ENCODE results near the gene ADK.
"Not testable (repeated sequence)": the region's sequence is repeated elsewhere in the genome, so short reads cannot be mapped to it uniquely, and the experiment has no call there.

ADK gene

GRCh38 chr10:74145133-74145532, 5.9 kb upstream of the ADK start:
- DNase-seq (ENCODE audit: low spot score) = peak; percentile 31

- DNase-seq (ENCODE audit: low spot score) = not testable (repeated sequence)
Observed at GRCh38 chr10:74146980-74147379, 4.0 kb upstream of the ADK start.

- DNase-seq (ENCODE audit: low spot score) = peak; percentile 18
Observed at GRCh38 chr10:74150204-74150989, 624 bp upstream of the ADK start, which contains the start of gene AP3M1. AP3M1 (minus strand) TSS chr10:74150828; CDS start chr10:74138379, 12,449 bp downstream.

GRCh38 chr10:74151879-74152722, 1.1 kb downstream of the ADK start:
- DNase-seq (ENCODE audit: low spot score) = no peak

GRCh38 chr10:74153123-74153522, 2.1 kb downstream of the ADK start:
- no peak for DNase-seq (ENCODE audit: low spot score)

GRCh38 chr10:74153676-74154075, 2.7 kb downstream of the ADK start:
- DNase-seq (ENCODE audit: low spot score) = no peak

- peak; percentile 38 for DNase-seq (ENCODE audit: low spot score)
Observed at GRCh38 chr10:74156919-74157289, 5.9 kb downstream of the ADK start.

GRCh38 chr10:74160013-74160412, 9.0 kb downstream of the ADK start:
- no peak for DNase-seq (ENCODE audit: low spot score)

GRCh38 chr10:74163319-74164068, 12.5 kb downstream of the ADK start:
- DNase-seq (ENCODE audit: low spot score) = no peak

- DNase-seq (ENCODE audit: low spot score) = no peak
Observed at GRCh38 chr10:74164716-74165529, 13.9 kb downstream of the ADK start.

GRCh38 chr10:74165530-74165901, 14.5 kb downstream of the ADK start:
- DNase-seq (ENCODE audit: low spot score) = no peak

GRCh38 chr10:74167443-74167842, 16.4 kb downstream of the ADK start:
- no peak for DNase-seq (ENCODE audit: low spot score)

GRCh38 chr10:74171625-74172024, 20.6 kb downstream of the ADK start:
- DNase-seq (ENCODE audit: low spot score) = no peak

GRCh38 chr10:74174521-74174920, 23.5 kb downstream of the ADK start:
- DNase-seq (ENCODE audit: low spot score) = no peak

- no peak for DNase-seq (ENCODE audit: low spot score)
Observed at GRCh38 chr10:74175510-74176379, 24.7 kb downstream of the ADK start.

- DNase-seq (ENCODE audit: low spot score) = peak; percentile 90
Observed at GRCh38 chr10:74176380-74177139, 25.5 kb downstream of the ADK start.

GRCh38 chr10:74177140-74177677, 26.2 kb downstream of the ADK start:
- DNase-seq (ENCODE audit: low spot score) = peak; percentile 59

- no peak for DNase-seq (ENCODE audit: low spot score)
Observed at GRCh38 chr10:74178042-74178791, 27.2 kb downstream of the ADK start.

All from pons (tissue), 1 donor.